IMR-90 (cell line): ENCODE measurements around the gene LARP1B. TPM values are rescaled to one million over a fixed set of nuclear protein-coding genes. Genes with fewer than 3 reads are reported as not detected.

Source experiments
- ATAC-seq: fragments of 200-7000 bp; cut with Tn5 transposase; 2 replicates; pipeline ENCODE4 v1.9.1; 2020; ENCODE audit warnings: low read depth, mild to moderate bottlenecking, moderate library complexity
- BruUV-seq: library from RNA; stranded (reverse); fragments of 400-500 nt; replicated peaks from 2 replicates; lab custom pipeline; 2021; lab: Mats Ljungman, UMichigan
- CTCF ChIA-PET: fragments of 300-600 bp; formaldehyde crosslinking; extraction: SDS; loops from one replicate; lab custom pipeline; 2021; ENCODE audit warnings: antibody characterized with exemption; lab: Yijun Ruan, JAX
- POLR2A ChIA-PET: fragments of 300-600 bp; sonication (Branson Sonifier 250); formaldehyde crosslinking; loops from one replicate; lab custom pipeline; 2022; ENCODE audit warnings: antibody characterized with exemption; ENCODE audit not compliant: unreplicated experiment; lab: Charles Lee
- DNase-seq: peaks from one replicate; pipeline ENCODE4 v3.0.0; 2013
- H2AFZ ChIP-seq: replicated peaks from 2 replicates; pipeline ENCODE3; 2013; ENCODE audit warnings: low read length, mild to moderate bottlenecking; ENCODE audit not compliant: poor library complexity
- H2AK5ac ChIP-seq: 2 replicates; pipeline ENCODE4 v1.6.1; 2013; ENCODE audit warnings: low read depth, low read length, inconsistent platforms
- H2AK9ac ChIP-seq: replicated peaks from 2 replicates; pipeline ENCODE3; 2013; ENCODE audit warnings: mild to moderate bottlenecking, low read depth, low read length, moderate library complexity; ENCODE audit not compliant: poor library complexity
- H2BK120ac ChIP-seq: 2 replicates; pipeline ENCODE4 v1.6.1; 2013; ENCODE audit warnings: low read depth, low read length, inconsistent platforms
- H2BK15ac ChIP-seq: 3 replicates; pipeline ENCODE4 v1.6.1; 2013; ENCODE audit warnings: low read depth, low read length, inconsistent platforms
- H2BK20ac ChIP-seq: 2 replicates; pipeline ENCODE4 v1.6.1; 2013; ENCODE audit warnings: low read depth, mild to moderate bottlenecking, inconsistent platforms, low read length, moderate library complexity
- H2BK5ac ChIP-seq: 2 replicates; pipeline ENCODE4 v1.6.1; 2013; ENCODE audit warnings: mild to moderate bottlenecking, low read depth, low read length, inconsistent platforms; ENCODE audit not compliant: poor library complexity, severe bottlenecking
- H3K14ac ChIP-seq: replicated peaks from 2 replicates; pipeline ENCODE4 v1.6.1; 2013; ENCODE audit warnings: low read depth, low read length, inconsistent platforms
- H3K18ac ChIP-seq: 2 replicates; pipeline ENCODE4 v1.6.1; 2013; ENCODE audit warnings: low read depth, low read length, control low read depth
- H3K23ac ChIP-seq: 2 replicates; pipeline ENCODE4 v1.6.1; 2013; ENCODE audit warnings: low read depth, low read length, inconsistent platforms
- H3K27ac ChIP-seq: 2 replicates; pipeline ENCODE4 v1.5.1; 2013; ENCODE audit warnings: mild to moderate bottlenecking, control low read depth, low read length; ENCODE audit not compliant: insufficient read depth
- H3K27me3 ChIP-seq: 2 replicates; pipeline ENCODE4 v1.6.1; 2013; ENCODE audit warnings: low read length; ENCODE audit not compliant: control insufficient read depth, insufficient read depth
- H3K36me3 ChIP-seq: 2 replicates; pipeline ENCODE4 v1.6.1; 2013; ENCODE audit warnings: low read length, mixed read lengths; ENCODE audit not compliant: control insufficient read depth, insufficient read depth
- H3K4ac ChIP-seq: 2 replicates; pipeline ENCODE4 v1.6.1; 2013; ENCODE audit warnings: low read depth, low read length, inconsistent platforms
- H3K4me1 ChIP-seq: 2 replicates; pipeline ENCODE4 v1.6.1; 2013; ENCODE audit warnings: low read length, mixed read lengths; ENCODE audit not compliant: control insufficient read depth, insufficient read depth
- H3K4me2 ChIP-seq: 2 replicates; pipeline ENCODE4 v1.6.1; 2013; ENCODE audit warnings: low read depth, mild to moderate bottlenecking, control low read depth, low read length, moderate library complexity
- H3K4me3 ChIP-seq: 2 replicates; pipeline ENCODE4 v1.5.1; 2013; ENCODE audit warnings: low read depth, mild to moderate bottlenecking, control low read depth, low read length, moderate library complexity; ENCODE audit not compliant: insufficient read depth
- H3K56ac ChIP-seq: 2 replicates; pipeline ENCODE4 v1.6.1; 2013; ENCODE audit warnings: low read length, inconsistent platforms; ENCODE audit not compliant: insufficient read depth; ENCODE audit errors: extremely low read depth
- H3K79me1 ChIP-seq, 2 experiments: 2 replicates each; pipeline ENCODE4 v1.6.1; 2013; ENCODE audit warnings: low read length in 2 of 2, inconsistent platforms in 1 of 2, low read depth in 1 of 2
- H3K9ac ChIP-seq: 2 replicates; pipeline ENCODE4 v1.6.1; 2013; ENCODE audit warnings: low read depth, low read length, control low read depth
- H3K9me1 ChIP-seq: 2 replicates; pipeline ENCODE4 v1.6.1; 2013; ENCODE audit warnings: low read length, inconsistent platforms; ENCODE audit not compliant: insufficient read depth
- H3K9me3 ChIP-seq: 2 replicates; pipeline ENCODE4 v1.6.1; 2013; ENCODE audit warnings: low read length; ENCODE audit not compliant: control insufficient read depth, insufficient read depth
- H4K20me1 ChIP-seq: 2 replicates; pipeline ENCODE4 v1.6.1; 2013; ENCODE audit warnings: low read length, inconsistent platforms; ENCODE audit not compliant: insufficient read depth
- H4K5ac ChIP-seq: 2 replicates; pipeline ENCODE4 v1.6.1; 2013; ENCODE audit warnings: mild to moderate bottlenecking, low read depth, low read length, control low read depth
- H4K8ac ChIP-seq, 2 experiments: 2 replicates each; pipeline ENCODE4 v1.6.1; 2013; ENCODE audit warnings: low read depth in 2 of 2, low read length in 2 of 2, control low read depth in 1 of 2, inconsistent platforms in 1 of 2
- H4K91ac ChIP-seq: 2 replicates; pipeline ENCODE4 v1.6.1; 2013; ENCODE audit warnings: low read depth, low read length, inconsistent platforms; ENCODE audit not compliant: insufficient read depth
- CEBPB ChIP-seq: IDR thresholded peaks from 2 replicates; pipeline ENCODE4 v1.6.1; 2012; ENCODE audit warnings: low read depth, low read length, improper control_type of control experiment
- CTCF ChIP-seq: conservative IDR thresholded peaks from 2 replicates; pipeline ENCODE4 v1.5.1; 2012; ENCODE audit warnings: mild to moderate bottlenecking, low read depth, low read length, improper control_type of control experiment
- MAZ ChIP-seq: IDR thresholded peaks from 2 replicates; pipeline ENCODE4 v1.6.1; 2012; ENCODE audit warnings: low read depth, mild to moderate bottlenecking, low read length, improper control_type of control experiment, moderate library complexity, borderline replicate concordance
- MXI1 ChIP-seq: IDR thresholded peaks from 2 replicates; pipeline ENCODE4 v1.6.1; 2012; ENCODE audit warnings: low read depth, mild to moderate bottlenecking, low read length, moderate library complexity, borderline replicate concordance
- NFE2L2 ChIP-seq: fragments of 150-350 bp; IDR thresholded peaks from 2 replicates; pipeline ENCODE4 v1.6.1; 2016; ENCODE audit warnings: low read depth, mild to moderate bottlenecking, low read length
- RAD21 ChIP-seq: IDR thresholded peaks from 2 replicates; pipeline ENCODE4 v1.6.1; 2012; ENCODE audit warnings: low read length, improper control_type of control experiment
- RFX5 ChIP-seq: IDR thresholded peaks from 2 replicates; pipeline ENCODE4 v1.8.0; 2012; ENCODE audit warnings: low read depth, mild to moderate bottlenecking, low read length, moderate library complexity
- WGBS, 2 experiments: methylation state at CpG; one replicate each; pipeline versions ENCODE4 v1.1.5 to v1.1.7; 2013; ENCODE audit warnings: missing lambda C conversion rate in 2 of 2; ENCODE audit not compliant: insufficient read length in 1 of 2; ENCODE audit errors: extremely low coverage in 2 of 2; 5-methylcytosine and 5-hydroxymethylcytosine counted together
- dilution Hi-C: fragments of 300-500 bp; cut with HindIII; formaldehyde crosslinking; loops from one replicate; pipeline ENCODE4 v1.14.3; 2018; ENCODE audit warnings: low sequenced_read_pairs; ENCODE audit not compliant: unreplicated experiment
- in situ Hi-C: fragments of 300-500 bp; cut with MboI; formaldehyde crosslinking; loops from 3 replicates; pipeline ENCODE4 v1.14.3; 2019; ENCODE audit warnings: low sequenced_read_pairs, inconsistent platforms, mixed read lengths
- intact Hi-C: fragments of 100-400 bp; cut with micrococcal nuclease; formaldehyde crosslinking; loops from 2 replicates; pipeline ENCODE4 v1.10.0; 2022
- polyA plus RNA-seq, 3 experiments: library from polyadenylated mRNA; depleted of rRNA; stranded (reverse); fragments of >200 nt; gene quantifications; 2 replicates each; pipeline ENCODE4 v1.2.3, GENCODE V29; 2012; ENCODE audit warnings: low replicate concordance in 1 of 3
- total RNA-seq: library from RNA; depleted of rRNA; stranded (reverse); fragments of >200 nt; gene quantifications from 2 replicates; pipeline ENCODE4 v1.2.3, GENCODE V29; 2012

The LARP1B gene
- total and polyA plus RNA-seq, 2 of the 4 experiments (the other 2 are of a cell fraction) = 8.8 to 11.1 TPM

- in situ Hi-C loops = no loop called here
- BruUV-seq = no TSS peak
- H3K56ac ChIP-seq = no peak overlapping the region
These were observed 107.6 kb downstream of the LARP1B start for GRCh38 chr4:128168701-128169100.

More at GRCh38 chr4:128168701-128169100, 107.6 kb downstream of the LARP1B start:
- H2BK20ac ChIP-seq = no peak overlapping the region
- no peak overlapping the region for H2AFZ ChIP-seq
- no peak overlapping the region for H2AK9ac ChIP-seq
- no peaks in the 10 kb centered on the region; the same call in 1 of the 2 replicates for H3K36me3 ChIP-seq
- H3K4me2 ChIP-seq = no peak overlapping the region
- intact Hi-C loops (no loop called here), dilution Hi-C loops (no loop called here)
- H3K4me3 ChIP-seq = no peak overlapping the region
- no peak overlapping the region for H2AK5ac ChIP-seq
- no peak overlapping the region for H2BK15ac ChIP-seq
- H3K4ac ChIP-seq = no peak overlapping the region
- no peaks in the 10 kb centered on the region; a peak in 2 of 4 replicates for H3K79me1 ChIP-seq
- no peaks in the 10 kb centered on the region for H4K20me1 ChIP-seq
- no peaks in the 10 kb centered on the region for H3K9me1 ChIP-seq
- no peak for TF ChIP-seq CEBPB
- no peak for TF ChIP-seq MAZ
- no peak for TF ChIP-seq RAD21
- TF ChIP-seq RFX5 = no peak
- no peak for TF ChIP-seq NFE2L2
- TF ChIP-seq CTCF = no peak
- no peak for TF ChIP-seq MXI1
- H3K14ac ChIP-seq = no peak overlapping the region
- H2BK120ac ChIP-seq = no peak overlapping the region
- no peak overlapping the region for H3K27ac ChIP-seq
- CTCF ChIA-PET = no interaction called here
- H3K27me3 ChIP-seq = no peaks in the 10 kb centered on the region
- H4K5ac ChIP-seq = no peak overlapping the region
- no peak for DNase-seq
- no peak overlapping the region for H3K23ac ChIP-seq
- no peak overlapping the region for H2BK5ac ChIP-seq
- H3K9ac ChIP-seq = no peak overlapping the region
- no peak for ATAC-seq
- peaks cover 1% of the 10 kb centered on the region for H3K4me1 ChIP-seq
- H4K91ac ChIP-seq = no peak overlapping the region
- POLR2A ChIA-PET = no interaction called here
- no peaks in the 10 kb centered on the region for H3K9me3 ChIP-seq
- no peak overlapping the region for H3K18ac ChIP-seq
- no CpG with 5 or more reads among the region's 2 CpGs for WGBS, 2 experiments
- no peak overlapping the region for H4K8ac ChIP-seq
